ENCODE measurements around the gene C3orf70. TPM values are rescaled to one million over a fixed set of nuclear protein-coding genes. Genes with fewer than 3 reads are reported as not detected.

The C3orf70 gene
- total and polyA plus RNA-seq, 2 of the 8 experiments (the other 6 are each of a cell fraction or from before 2014, with no cell fraction given), result 1.7 to 2.0 TPM

DNA sequence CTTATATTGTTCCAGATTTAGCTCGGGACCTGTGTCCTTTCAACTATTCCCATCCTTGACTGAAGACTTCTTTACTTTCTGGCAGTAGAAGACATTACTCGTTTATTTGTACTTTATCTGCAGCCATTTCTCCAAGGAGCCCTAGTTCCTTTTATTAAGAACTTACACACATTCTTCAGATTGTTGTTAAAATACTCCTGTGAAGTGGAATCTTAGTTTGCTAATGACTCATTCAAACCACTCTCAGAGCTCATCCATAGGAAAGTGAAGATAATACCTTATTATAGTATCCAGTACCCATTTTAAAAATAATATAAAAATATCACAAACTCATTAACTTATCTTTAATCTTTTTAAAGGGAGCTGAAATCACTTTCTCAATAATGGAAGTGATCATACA, 63.5 kb downstream of the C3orf70 start:
- Histone ChIP-seq H3K56ac (replicated peaks; ENCODE audit: insufficient read length, low read depth, low read length) (no peak overlapping the region), H2BK120ac (replicated peaks; ENCODE audit: low read depth, low read length) (no peak overlapping the region), H3K4ac (replicated peaks; ENCODE audit: insufficient read length, low read depth, low read length) (no peak overlapping the region), H2BK15ac (ENCODE audit: low read length) (no peak overlapping the region), H3K4me3 (ENCODE audit: extremely low read depth in 1 of 4, insufficient read depth in 2 of 4, low read depth in 3 of 4, low read length in 4 of 4) (no peak overlapping the region), H3K27ac (ENCODE audit: low read depth, low read length) (no peak overlapping the region), H3K9me3 (ENCODE audit: insufficient read depth in 2 of 2, low read depth in 1 of 2, low read length in 1 of 2) (no peaks in the 10 kb centered on the region), H3K18ac (ENCODE audit: extremely low read depth, low read length) (no peak overlapping the region), H4K20me1 (replicated peaks in 1 of 2; ENCODE audit: control insufficient read depth in 1 of 2, insufficient read depth in 2 of 2, low read length in 2 of 2) (no peaks in the 10 kb centered on the region), H3K23me2 (ENCODE audit: low read depth, low read length) (no peaks in the 10 kb centered on the region), H3K14ac (ENCODE audit: insufficient read length) (no peak overlapping the region), H2AFZ (ENCODE audit: low read length) (no peak overlapping the region), H3K79me2 (ENCODE audit: control insufficient read depth in 1 of 2, insufficient read depth in 2 of 2, low read length in 2 of 2) (no peaks in the 10 kb centered on the region), H4K91ac (replicated peaks; ENCODE audit: insufficient read length, low read length) (no peak overlapping the region), H3K27me3 (replicated peaks in 1 of 4; ENCODE audit: control insufficient read depth in 3 of 4, extremely low read depth in 1 of 4, insufficient read depth in 3 of 4, low read length in 3 of 4) (no peaks in the 10 kb centered on the region), H3K23ac (ENCODE audit: insufficient read length) (no peak overlapping the region), H3K9ac (replicated peaks in 1 of 4; ENCODE audit: extremely low read depth in 1 of 4, low read depth in 3 of 4, low read length in 3 of 4) (no peak overlapping the region), H2BK12ac (ENCODE audit: low read depth, low read length) (no peak overlapping the region), H2BK20ac (ENCODE audit: low read length) (no peak overlapping the region), H3K36me3 (ENCODE audit: control insufficient read depth in 2 of 4, insufficient read depth in 4 of 4, low read length in 3 of 4) (no peaks in the 10 kb centered on the region), H3K79me1 (ENCODE audit: low read depth, low read length) (no peaks in the 10 kb centered on the region), H4K8ac (ENCODE audit: extremely low read depth, insufficient read depth, low read length) (no peak overlapping the region), H3K4me2 (ENCODE audit: insufficient read depth in 1 of 2, low read depth in 2 of 2, low read length in 2 of 2) (no peak overlapping the region), H4K5ac (ENCODE audit: insufficient read length, low read depth, low read length) (no peak overlapping the region), H2AK5ac (ENCODE audit: low read depth, low read length) (no peak overlapping the region), H3K4me1 (replicated peaks in 1 of 4; ENCODE audit: control insufficient read depth in 3 of 4, insufficient read depth in 4 of 4, low read length in 3 of 4) (0 out of 7 replicates have a peak, but pooled peaks cover 0 to 5% (median 0%) of the 10 kb centered on the region in 4 experiments), H2BK5ac (ENCODE audit: low read depth, low read length) (no peak overlapping the region)
- ChIA-PET POLR2A (ENCODE audit: partially characterized antibody) (no interaction called here), CTCF (ENCODE audit: partially characterized antibody) (interaction anchor here (0.5 to 1.1 kb wide), 4 partner anchors 42 to 126 kb away, joined by 3 to 5 read pairs (median 3); no protein-coding TSS in a partner anchor)
- DNase-seq (ENCODE audit: low read depth in 1 of 2, low spot score in 2 of 2), result no peak
- no peak for FAIRE-seq
- WGBS, 2 experiments (ENCODE audit: extremely low coverage in 1 of 2, insufficient coverage in 1 of 2, insufficient read length in 1 of 2, insufficient replicate concordance in 2 of 2, low coverage in 1 of 2, low lambda C conversion rate in 2 of 2, missing lambda C conversion rate in 1 of 2), result 93% methylated on average over 2 of the region's 2 CpGs; no CpG with 5 or more reads in 1 of the 2 experiments
- TF ChIP-seq FOSL1 (IDR thresholded peaks at IDR 0.05; ENCODE audit: insufficient read depth, low read depth, low read length), result no peak
- no peak for TF ChIP-seq BRCA1 (IDR thresholded peaks at IDR 0.05; ENCODE audit: low read depth, low read length)
- no peak for TF ChIP-seq CREB1 (IDR thresholded peaks at IDR 0.05)
- no peak for TF ChIP-seq JUN (IDR thresholded peaks at IDR 0.05; ENCODE audit: low read depth, low read length)
- TF ChIP-seq SP4 (IDR thresholded peaks at IDR 0.05; ENCODE audit: low read length), result no peak
- TF ChIP-seq KDM1A (IDR thresholded peaks at IDR 0.05; ENCODE audit: borderline replicate concordance, low read length), result no peak
- TF ChIP-seq, protein P1, sequence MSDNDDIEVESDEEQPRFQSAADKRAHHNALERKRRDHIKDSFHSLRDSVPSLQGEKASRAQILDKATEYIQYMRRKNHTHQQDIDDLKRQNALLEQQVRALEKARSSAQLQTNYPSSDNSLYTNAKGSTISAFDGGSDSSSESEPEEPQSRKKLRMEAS (IDR thresholded peaks at IDR 0.05), result no peak
- TF ChIP-seq GABPA (IDR thresholded peaks at IDR 0.05; ENCODE audit: borderline replicate concordance, insufficient read depth, low read length), result no peak
- no peak for TF ChIP-seq BCL11A (IDR thresholded peaks at IDR 0.05; ENCODE audit: low read depth in 2 of 2, low read length in 2 of 2)
- TF ChIP-seq POLR2AphosphoS5 (IDR thresholded peaks at IDR 0.05; ENCODE audit: low read depth, low read length), result no peak
- TF ChIP-seq SIN3A (conservative IDR thresholded peaks at IDR 0.05 in 1 of 2, IDR thresholded peaks at IDR 0.05 in 1 of 2; ENCODE audit: low read depth in 1 of 2, low read length in 2 of 2), result no peak
- TF ChIP-seq MAFK (IDR thresholded peaks at IDR 0.05; ENCODE audit: low read depth, low read length), result no peak
